ENCODE measurements around the gene RASAL1.

The RASAL1 gene, protein sequence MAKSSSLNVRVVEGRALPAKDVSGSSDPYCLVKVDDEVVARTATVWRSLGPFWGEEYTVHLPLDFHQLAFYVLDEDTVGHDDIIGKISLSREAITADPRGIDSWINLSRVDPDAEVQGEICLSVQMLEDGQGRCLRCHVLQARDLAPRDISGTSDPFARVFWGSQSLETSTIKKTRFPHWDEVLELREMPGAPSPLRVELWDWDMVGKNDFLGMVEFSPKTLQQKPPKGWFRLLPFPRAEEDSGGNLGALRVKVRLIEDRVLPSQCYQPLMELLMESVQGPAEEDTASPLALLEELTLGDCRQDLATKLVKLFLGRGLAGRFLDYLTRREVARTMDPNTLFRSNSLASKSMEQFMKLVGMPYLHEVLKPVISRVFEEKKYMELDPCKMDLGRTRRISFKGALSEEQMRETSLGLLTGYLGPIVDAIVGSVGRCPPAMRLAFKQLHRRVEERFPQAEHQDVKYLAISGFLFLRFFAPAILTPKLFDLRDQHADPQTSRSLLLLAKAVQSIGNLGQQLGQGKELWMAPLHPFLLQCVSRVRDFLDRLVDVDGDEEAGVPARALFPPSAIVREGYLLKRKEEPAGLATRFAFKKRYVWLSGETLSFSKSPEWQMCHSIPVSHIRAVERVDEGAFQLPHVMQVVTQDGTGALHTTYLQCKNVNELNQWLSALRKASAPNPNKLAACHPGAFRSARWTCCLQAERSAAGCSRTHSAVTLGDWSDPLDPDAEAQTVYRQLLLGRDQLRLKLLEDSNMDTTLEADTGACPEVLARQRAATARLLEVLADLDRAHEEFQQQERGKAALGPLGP

DNA sequence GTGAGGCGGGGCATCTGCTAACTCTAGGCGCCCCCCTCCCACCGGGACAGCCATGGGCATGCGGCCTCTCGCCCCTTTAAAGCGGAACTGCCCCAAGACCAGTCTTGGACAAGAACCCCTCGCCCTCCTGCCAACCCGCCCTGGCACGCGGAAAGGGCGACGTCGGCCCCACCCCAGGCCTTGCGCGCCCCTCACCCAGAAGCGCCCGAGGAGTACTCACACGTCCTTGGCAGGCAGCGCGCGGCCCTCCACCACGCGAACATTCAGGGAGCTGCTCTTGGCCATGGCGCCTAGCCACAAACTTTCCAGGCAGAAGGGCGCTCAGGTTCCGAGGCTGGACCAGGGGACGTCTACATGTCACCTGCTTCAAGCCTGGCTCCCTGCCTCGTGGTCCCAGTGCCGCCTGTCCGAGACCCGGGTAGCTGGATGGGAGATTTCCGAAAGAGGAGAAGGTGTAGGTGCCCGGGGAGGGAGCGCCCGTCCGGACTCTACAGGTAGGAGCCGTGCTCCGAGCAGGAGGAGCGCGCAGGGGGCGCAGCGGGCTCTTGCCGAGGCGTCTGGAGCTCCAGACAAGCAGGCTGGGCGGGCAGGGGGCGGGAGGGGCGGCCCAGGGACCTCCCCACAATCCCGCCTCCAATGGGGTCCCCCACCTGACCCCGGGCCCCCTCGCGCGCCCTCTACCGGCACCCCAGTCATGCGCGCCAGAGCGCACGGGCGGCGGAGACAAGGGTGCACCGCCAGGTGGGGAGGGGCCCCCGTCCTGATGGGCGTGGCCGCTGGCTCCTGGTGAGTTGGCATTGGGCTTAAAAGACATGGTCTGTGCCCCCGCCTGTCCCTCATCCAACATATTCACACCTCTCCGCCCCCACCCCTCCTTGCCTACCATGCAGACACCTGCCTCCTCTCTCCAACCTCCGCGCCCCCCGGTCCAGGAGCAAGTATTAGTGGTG, at the start of gene RASAL1:
RASAL1 (minus strand) TSS at position 584 of the 950 bp plus-strand sequence; CDS start at position 285, 299 bp downstream.
- no peak for DNase-seq

GRCh38 chr12:113184900-113185179, 49.3 kb upstream of the RASAL1 start:
- DNase-seq, result peak; percentile 88

DNA sequence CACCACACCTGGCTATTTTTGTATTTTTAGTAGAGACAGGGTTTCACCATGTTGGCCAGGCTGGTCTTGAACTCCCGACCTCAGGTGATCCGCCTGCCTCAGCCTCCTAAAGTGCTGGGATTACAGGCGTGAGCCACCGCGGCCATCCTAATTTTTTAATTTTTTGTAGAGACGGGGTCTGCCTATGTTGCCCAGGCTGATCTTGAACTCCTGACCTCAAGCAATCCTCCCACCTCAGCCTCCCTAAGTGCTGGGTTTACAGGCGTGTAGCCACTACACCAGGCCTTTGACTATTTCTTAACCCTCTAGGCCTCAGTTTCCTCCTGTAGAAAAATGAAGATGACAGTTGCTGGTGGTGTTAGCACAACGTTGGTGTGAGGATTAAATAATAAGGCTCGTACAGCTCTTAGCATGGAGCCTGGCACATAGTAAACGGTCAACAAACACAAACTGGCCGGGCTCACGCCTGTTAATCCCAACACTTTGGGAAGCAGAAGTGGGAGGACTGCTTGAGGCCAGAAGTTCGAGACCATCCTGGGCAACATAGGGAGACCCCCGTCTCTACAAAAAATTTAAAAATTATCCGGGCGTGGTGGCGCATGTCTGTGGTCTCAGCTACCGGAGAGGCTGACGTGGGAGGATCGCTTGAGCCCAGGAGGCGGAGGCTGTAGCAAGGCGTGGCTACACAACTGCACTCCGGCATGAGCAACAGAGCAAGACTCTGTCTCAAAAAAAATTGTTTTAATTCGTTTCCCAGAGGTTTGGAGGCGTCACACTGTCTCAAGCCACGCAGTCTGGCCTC, 48.7 kb upstream of the RASAL1 start:
- DNase-seq, result no peak

GRCh38 chr12:113183030-113183589, 47.5 kb upstream of the RASAL1 start:
- DNase-seq, result no peak

DNA sequence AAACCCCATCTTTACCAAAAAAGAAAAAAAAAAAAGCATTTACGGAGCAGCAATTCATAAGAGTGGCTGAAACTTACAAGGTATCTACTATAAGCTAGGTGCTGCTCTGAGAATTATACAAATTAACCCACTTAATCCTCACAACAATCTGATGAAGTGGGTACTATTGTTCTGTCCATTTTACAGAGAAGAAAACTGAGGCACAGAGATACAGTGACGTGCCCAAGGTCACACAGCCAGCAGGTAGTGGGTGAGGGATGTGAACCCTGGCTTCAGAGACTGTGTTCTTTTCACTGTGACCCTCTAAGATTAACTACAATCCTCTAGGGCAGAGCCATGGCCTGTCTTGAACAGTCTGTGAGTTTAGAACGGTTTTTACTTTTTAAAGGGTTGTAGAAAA, 46.4 kb upstream of the RASAL1 start:
- DNase-seq, result no peak

- DNase-seq, result no peak
These were observed 44.8 kb upstream of the RASAL1 start for GRCh38 chr12:113180333-113180732.

DNA sequence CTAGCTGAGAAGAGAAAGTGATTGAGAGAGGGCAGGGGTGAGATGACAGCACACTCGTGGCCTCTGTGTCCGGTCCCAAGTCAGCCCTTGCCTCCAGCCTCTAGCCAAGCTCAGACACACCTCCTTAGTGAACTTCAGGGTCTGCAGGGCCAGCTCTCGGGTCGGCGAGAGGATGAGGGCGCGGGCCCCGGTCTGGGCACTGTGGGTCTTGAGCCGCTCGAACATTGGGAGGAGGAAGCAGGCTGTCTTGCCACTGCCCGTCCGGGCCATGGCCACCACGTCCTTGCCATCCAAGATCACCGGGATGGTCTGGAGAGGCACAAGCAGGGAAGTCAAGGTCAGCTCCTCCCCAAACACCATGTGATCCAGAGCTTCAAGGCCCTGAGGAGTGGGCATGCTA, 43.5 kb upstream of the RASAL1 start:
- DNase-seq, result no peak

DNA sequence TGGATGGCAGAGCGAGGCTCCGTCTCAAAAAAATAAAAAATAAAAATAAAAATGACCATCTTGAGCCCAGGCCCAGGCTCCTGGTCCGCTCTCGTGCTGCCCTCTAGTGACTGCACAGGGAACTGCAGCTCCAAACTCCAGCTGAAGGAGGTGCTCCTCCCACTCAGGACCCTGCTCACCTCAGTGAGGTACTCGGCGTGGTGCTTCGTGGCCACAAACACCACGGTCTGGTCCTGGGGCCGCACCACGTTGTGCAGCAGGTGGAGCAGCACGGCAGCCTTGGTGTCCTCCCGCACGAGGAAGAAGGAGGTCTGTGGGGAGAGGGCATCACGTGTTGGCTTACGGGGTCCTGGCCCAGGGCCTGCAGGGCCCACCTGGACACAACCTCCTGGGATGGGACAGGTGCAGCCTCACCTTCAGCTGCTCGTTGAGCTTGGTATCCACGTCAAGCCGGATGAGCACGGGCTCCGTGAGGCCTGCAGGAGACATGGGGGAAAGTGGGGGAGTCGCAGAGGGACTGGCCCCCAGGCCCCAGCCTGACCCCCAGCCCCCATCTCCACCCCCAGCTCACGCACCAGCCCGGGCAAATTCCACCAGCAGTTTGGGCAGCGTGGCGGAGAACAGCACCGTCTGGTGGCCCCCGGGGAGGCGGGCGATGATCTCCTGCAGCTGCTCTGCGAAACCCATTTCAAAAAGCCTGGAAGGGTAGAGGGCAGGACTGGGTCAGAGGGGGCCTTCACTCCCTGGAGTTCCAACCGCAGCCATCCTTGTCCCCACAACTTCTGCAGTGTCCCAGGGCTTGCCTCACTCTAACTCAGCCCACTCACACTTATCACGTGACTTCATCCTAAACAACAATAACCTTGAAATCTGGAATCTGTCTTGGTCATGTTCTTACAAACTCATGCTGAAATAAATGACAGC, 39.2 kb upstream of the RASAL1 start:
- peak; percentile 58 for DNase-seq

GRCh38 chr12:113173081-113173698, 37.6 kb upstream of the RASAL1 start:
- no peak for DNase-seq

DNA sequence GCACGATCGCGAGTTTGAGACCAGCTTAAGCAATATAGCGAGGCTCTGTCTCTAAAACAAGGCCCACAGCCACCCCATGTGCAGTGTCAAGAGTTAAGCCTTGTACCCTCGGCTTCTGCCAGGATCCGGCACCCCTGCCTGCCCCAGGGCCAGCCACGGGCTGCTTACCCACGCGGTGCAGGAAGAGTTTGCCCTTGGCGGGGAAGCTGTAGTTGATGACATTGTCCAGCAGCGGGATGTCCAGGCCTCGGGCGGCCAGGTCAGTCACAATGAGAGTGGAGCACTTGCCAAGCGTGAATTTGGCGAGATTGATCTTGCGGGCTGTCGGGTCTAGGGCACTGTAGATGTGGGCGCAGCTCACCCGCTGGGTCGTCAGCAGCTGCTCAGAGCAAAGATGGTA, 36.6 kb upstream of the RASAL1 start:
- no peak for DNase-seq

- no peak for DNase-seq
These were observed 36.0 kb upstream of the RASAL1 start for GRCh38 chr12:113171543-113171942.

GRCh38 chr12:113170926-113171325, 35.4 kb upstream of the RASAL1 start:
- DNase-seq, result no peak

DNA sequence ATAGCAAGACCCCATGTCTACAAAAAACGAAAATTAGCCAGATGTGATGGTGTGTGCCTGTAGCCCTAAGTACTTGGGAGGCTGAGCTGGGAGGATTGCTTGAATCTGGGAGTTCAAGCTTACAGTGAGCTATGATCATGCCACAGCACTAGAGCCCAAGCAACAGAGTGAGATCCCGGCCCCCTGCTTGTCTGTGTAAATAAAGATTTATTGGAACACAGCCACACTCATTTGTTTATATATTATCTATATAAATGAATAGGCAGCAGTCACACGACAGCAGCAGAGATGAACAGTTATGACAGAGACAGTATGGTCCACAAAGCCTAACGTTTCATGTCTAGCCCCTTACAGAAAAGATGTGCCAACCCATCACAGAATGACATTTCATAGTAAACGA, 34.9 kb upstream of the RASAL1 start:
- no peak for DNase-seq

DNA sequence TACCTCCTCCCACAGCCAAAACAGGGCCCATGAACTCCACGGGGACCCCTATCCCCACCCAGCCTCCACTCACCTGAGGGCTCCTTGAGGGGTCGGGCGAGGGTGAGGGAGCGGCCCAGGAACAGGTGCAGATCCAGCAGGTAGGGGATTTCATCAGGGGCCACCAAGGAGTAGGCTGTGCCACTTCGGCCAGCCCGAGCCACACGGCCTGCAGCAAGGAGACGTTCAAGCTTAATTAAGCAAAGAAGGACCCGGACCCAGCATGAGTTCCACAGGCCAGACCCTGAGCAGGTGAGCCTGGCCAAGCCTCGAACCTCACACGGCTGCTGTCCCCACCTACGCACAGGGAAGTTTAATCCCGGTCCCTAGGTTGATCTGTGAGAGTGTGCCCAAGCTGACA, 34.1 kb upstream of the RASAL1 start:
- no peak for DNase-seq

DNA sequence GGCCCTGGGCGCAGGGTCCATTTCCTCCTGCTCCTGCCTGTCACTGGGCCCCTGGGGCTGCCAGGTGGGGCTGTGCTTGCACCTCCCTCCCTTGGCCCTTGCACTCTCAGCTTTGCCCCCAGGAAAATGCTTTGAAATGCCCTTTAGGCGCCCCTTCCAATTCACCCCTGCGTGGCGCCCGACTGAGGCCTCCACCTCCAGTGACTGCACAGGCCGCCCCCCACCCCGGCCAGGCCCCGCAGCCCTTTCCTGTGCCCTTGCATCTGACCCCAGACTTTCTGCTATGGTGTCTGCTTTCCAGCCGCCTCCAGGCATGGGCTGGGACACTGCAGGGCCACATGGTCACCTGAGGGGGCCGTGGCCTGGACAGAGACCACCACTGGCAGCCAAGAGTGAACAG, 32.3 kb upstream of the RASAL1 start:
- DNase-seq, result no peak

- DNase-seq, result no peak
These were observed 30.2 kb upstream of the RASAL1 start for GRCh38 chr12:113165521-113166450.

GRCh38 chr12:113164014-113164413, 28.5 kb upstream of the RASAL1 start:
- no peak for DNase-seq

DNA sequence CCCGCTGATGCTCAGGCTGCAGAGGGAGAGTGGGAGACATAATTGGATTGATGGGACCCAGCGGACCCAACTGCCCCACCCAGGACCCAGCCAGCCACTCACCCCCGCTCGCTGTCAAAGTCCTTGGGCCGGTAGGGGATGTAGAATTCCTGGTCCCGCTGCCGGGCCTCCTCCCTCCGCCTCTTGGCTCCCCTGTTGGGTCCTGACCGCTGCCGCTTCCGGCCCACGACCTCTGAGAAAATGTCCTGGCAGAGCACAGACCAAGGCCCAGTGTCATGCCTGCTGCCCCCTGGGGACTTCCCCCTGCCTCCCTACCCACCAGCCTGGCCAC, 27.4 kb upstream of the RASAL1 start:
- no peak for DNase-seq

All from inflammatory macrophage treated with lipopolysaccharide for 4 hours (primary cell).